NCI-H2227 treated with DMSO at 0.1 percent for 48 hours (cell line): ENCODE data around the gene AFF1.
A peak's percentile ranks its signal among the peaks of the same experiment; 100 is the strongest.
"Not testable (repeated sequence)": the region's sequence is repeated elsewhere in the genome, so short reads cannot be mapped to it uniquely, and the experiment has no call there.

ENCODE experiments used
- DNase-seq: peaks from one replicate; lab custom pipeline; 2025; lab: John Stamatoyannopoulos, UW

Gene AFF1

DNA sequence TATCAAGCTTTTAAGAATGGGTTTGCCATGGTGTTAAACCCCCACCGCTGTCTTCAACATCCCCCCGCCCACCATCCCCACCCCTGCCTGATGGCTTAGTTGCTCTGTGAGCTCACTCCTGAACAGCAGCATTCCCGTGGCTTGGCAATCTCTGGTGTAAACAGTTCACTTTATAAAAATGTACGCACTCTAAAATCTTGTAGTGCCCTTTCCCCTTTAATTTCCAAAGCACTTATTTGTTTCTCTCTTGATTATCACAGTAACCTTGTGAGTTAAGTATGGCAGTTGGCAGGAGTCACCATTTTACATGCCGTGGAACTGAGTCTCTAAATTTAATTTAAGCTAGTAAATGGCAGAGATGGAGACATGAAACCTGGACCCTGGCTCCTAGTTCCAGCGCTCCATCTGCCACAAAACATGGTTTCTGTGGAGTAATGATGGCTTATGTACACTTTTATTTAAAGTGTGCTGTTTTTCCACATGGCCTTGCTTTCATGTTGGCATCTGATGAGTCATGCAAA lies 123.1 kb downstream of the AFF1 start:
- no peak for DNase-seq

DNA sequence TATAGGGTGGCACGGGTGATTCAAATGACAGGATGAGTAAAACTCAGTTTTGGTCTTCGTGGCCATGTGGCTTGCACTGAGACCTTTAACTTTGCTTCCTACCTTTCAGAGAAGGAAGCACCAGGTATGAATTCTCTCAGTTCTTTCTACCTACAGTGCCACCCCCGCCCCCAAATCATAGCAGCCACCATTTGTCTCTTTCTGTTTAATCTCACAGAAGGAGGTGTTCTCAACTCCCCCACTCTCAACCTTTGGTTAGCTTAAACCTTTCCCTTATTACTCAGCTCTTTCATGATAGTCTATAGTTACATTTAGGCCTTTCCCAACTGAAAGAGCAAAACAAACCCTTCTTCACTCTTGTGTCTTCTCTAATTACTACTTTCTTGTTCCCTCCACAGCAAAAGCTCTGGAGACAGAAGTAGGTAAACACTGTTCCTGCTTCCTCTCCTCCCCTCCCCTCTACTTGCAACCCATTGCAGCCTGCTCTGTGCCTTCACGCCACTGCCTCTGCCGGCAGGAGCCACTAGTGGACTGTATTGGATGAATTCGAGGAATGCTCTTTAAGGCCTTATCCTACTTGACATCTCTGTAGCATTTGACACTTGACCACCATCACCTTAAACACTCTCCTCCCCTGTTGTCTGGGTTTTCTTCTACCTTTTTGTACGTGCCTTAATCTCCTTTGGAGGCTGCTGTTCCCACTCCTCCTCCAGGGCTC lies 123.7 kb downstream of the AFF1 start:
- peak; percentile 81 for DNase-seq

DNA sequence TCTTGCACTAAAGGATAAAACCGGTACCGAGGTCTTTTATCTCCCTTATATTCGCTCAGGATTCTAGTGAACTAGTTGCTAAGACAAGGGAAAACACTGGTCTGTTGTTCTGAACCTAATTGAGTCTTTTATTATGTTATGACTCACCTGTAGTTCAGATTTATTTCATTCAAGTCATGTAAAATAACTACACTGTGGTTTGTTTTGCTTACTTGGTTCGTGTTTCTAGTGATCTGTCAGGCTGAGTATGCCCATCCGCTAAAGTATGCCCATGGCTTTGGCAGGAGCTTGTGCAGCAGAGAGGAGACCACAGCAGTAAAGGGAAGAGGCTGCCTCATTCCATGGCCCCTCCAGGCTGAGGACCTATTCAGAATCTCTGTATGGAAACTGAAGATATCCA lies 126.1 kb downstream of the AFF1 start:
- no peak for DNase-seq

- no peak for DNase-seq
Measured at GRCh38 chr4:87065021-87065420, 130.2 kb downstream of the AFF1 start.

GRCh38 chr4:87066403-87067123 lies 131.8 kb downstream of the AFF1 start:
- DNase-seq: no peak

DNA sequence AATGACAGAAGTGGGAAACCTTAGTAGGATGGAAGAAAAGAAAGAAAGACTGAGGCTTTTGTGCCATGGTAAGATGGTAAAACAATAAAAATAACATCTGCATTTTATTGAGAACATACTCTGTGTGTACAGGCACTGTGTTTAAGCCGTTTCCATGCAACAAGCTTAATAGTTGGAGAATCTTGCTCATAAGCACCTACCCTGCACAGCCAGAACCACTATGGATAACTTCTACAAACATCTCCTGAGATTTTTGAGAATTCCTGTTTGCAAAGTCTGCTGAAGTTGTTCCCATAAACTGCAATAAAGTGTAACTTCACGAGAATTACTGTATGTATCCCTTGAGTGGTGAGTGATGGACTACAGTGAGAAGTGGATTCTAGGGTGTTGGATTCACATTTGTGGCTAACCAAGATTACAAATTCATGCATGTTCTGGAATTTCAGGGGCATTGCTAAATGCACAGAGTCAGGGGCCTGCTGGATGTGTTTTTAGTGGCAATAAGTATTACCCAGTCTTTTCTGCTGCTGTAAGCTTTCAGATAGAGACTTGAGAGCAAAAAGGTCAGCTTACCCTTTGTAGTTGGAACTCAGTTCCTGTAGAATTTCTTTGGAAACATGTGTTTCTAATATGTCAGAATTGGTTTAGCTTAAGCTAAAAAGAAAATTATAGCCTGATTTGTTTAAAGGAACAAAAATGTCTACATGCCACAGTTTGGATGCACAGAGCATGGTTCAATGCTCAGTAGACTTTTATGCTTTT lies 132.5 kb downstream of the AFF1 start:
- no peak for DNase-seq

DNA sequence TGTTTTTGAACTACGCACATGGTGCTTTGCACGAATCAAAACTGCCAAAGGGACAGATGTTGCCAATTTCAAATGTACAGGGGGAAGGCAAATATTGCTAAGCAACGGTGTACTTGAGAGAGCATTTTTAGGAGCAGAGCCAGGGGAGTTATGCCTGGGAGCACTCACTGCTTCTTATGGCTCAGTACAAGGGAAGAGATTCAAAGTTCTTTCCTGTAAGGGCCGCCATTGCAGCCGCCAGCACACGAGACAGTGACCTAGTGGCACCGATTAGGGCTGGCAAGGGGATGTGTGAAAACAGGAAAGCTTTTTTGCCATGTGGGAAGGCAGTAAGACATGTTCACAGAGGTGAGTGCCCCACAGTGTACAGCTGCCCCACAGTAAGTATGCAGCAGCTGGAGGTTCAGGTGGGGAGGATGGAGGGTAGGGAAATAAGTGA lies 133.8 kb downstream of the AFF1 start:
- DNase-seq: peak; percentile 39

GRCh38 chr4:87069037-87069742 lies 134.4 kb downstream of the AFF1 start:
- DNase-seq: no peak

DNA sequence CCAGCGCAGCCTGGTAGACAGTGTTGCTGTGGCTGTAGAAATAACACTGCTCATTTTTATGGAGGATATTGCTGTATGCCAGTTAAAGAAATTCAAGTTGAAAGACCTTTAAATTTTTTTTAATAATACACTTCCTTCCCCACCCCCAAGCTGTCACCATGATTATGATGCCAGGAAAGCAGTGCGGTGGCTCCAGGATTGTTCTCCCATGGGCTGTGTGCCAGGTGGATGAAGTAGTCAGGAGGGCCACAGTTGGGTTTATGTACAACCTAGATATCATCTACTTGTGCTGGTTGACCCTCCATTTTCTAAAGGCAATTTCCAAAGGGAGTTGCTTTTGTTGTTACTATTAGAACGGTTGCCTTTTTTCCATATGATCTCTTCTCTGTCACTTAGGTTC lies 136.6 kb downstream of the AFF1 start:
- no peak for DNase-seq

- DNase-seq: not testable (repeated sequence)
Measured at GRCh38 chr4:87072545-87072944, 137.7 kb downstream of the AFF1 start.

GRCh38 chr4:87073199-87074120 lies 138.6 kb downstream of the AFF1 start:
- DNase-seq: peak; percentile 61

- DNase-seq: no peak
Measured at GRCh38 chr4:87074121-87074488, 139.3 kb downstream of the AFF1 start.

GRCh38 chr4:87075876-87076275 lies 141.1 kb downstream of the AFF1 start:
- DNase-seq: no peak

DNA sequence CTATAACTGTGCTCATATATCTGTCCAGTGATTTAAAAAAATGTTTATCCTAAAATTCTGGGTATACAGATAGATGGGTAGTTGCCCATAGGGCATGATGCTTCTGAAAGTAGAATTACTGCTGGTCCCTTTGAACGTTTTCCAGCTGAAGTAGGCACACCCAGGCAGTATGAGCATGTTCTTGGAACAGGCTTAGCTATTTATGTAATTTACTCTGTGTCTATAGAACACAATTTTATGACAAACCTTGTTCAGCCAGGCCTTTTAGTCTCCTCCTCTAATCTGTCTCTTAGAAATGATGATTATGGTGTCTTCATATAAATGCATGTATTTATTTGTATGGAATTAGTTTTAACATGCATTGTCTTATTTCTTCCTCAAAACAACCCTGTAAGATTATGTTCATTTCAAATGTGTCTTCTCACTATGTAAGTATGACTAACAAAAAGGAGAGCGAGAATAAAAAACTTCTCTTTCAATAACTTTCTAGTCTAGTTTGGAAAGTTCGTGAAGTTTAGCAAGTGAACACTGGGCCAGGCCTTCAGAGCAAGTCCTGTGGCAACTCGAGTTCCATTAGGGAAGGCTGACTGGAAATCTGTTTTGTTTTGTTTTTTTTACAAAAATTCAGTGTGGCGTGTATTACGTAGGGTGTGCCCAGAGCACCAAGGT lies 142.0 kb downstream of the AFF1 start:
- DNase-seq: no peak

- no peak for DNase-seq
Measured at GRCh38 chr4:87077914-87078585, 143.2 kb downstream of the AFF1 start.

GRCh38 chr4:87078987-87079486 lies 144.2 kb downstream of the AFF1 start:
- DNase-seq: no peak

- no peak for DNase-seq
Measured at GRCh38 chr4:87079967-87080366, 145.2 kb downstream of the AFF1 start.

GRCh38 chr4:87080462-87080861 lies 145.7 kb downstream of the AFF1 start:
- DNase-seq: no peak

DNA sequence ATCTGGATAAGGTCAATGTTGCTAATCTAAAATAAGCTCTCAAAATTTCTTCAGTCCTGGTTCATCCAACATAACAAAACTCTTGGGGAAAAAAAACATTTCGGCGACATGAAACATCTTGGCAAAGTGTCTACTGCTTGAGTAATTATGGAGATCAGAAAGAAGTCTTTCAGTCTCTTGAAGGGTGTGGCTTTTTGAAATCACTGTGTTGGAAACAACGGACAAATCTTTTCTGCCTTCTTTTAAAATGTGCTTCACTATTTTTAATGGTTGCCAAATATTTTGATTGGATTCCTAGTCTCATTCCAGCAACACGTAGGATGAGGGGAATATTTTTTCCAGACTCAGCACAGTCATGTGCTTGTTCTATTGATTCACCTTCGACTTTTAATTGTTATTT lies 147.0 kb downstream of the AFF1 start:
- DNase-seq: no peak

DNA sequence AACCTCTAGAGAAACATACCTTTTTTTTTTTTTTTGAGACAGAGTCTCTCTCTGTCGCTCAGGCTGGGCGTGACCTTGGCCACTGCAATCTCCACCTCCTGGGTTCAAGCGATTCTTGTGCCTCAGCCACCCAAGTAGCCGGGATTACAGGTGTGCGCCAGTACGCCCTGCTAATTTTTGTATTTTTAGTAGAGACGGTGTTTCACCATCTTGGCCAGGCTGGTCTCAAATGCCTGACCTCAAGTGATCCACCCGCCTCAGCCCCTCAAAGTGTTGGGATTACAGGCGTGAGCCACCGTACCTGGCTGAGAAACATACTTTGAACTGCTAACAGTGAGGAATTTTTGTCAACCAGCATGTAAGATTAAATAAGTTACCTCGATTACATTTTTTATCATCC lies 150.9 kb downstream of the AFF1 start:
- DNase-seq: not testable (repeated sequence)
